AG09309 (cell line): ENCODE measurements around the gene KIF26A.

Experiments used
- DNase-seq: peaks from one replicate; pipeline ENCODE4 v3.0.0-alpha.2; 2010; ENCODE audit warnings: low read depth
- H3K4me3 ChIP-seq: 2 replicates; pipeline ENCODE4 v1.5.1; 2011; ENCODE audit warnings: mild to moderate bottlenecking, low read depth, low read length, moderate library complexity; ENCODE audit not compliant: control insufficient read depth
- CTCF ChIP-seq: IDR thresholded peaks from 2 replicates; pipeline ENCODE4 v1.5.1; 2011; ENCODE audit warnings: mild to moderate bottlenecking, low read depth, low read length, inconsistent platforms; ENCODE audit not compliant: insufficient read depth, control insufficient read depth; ENCODE audit errors: missing control alignments

The KIF26A gene

GRCh38 chr14:104109731-104110361 is 28.5 kb upstream of the KIF26A start:
- H3K4me3 ChIP-seq: no peak overlapping the region
- DNase-seq: no peak
- TF ChIP-seq CTCF: no peak

GRCh38 chr14:104110491-104111209 is 27.7 kb upstream of the KIF26A start:
- DNase-seq: no peak
- TF ChIP-seq CTCF: no peak
- no peak overlapping the region for H3K4me3 ChIP-seq

GRCh38 chr14:104111301-104112112 is 26.9 kb upstream of the KIF26A start:
- no peak overlapping the region for H3K4me3 ChIP-seq
- DNase-seq: no peak
- TF ChIP-seq CTCF: no peak

- no peak overlapping the region for H3K4me3 ChIP-seq
- no peak for TF ChIP-seq CTCF
- DNase-seq: no peak
Measured at GRCh38 chr14:104112113-104112505, 26.3 kb upstream of the KIF26A start.

GRCh38 chr14:104112609-104113571 is 25.5 kb upstream of the KIF26A start:
- no peak for TF ChIP-seq CTCF
- no peak for DNase-seq

More at GRCh38 chr14:104112609-104113571, 25.5 kb upstream of the KIF26A start:
- no peak overlapping the region for H3K4me3 ChIP-seq
